Measurements from ENCODE around the gene VPS26B.
A peak's percentile ranks its signal among the peaks of the same experiment; 100 is the strongest.

VPS26B gene

GRCh38 chr11:134257101-134257500 is 32.6 kb downstream of the VPS26B start:
- DNase-seq (ENCODE audit: low read depth), result no peak

GRCh38 chr11:134258577-134258976 is 34.1 kb downstream of the VPS26B start:
- DNase-seq (ENCODE audit: low read depth), result no peak

GRCh38 chr11:134260503-134260902 is 36.0 kb downstream of the VPS26B start:
- no peak for DNase-seq (ENCODE audit: low read depth)

- DNase-seq (ENCODE audit: low read depth), result no peak
Observed at GRCh38 chr11:134260983-134261382, 36.5 kb downstream of the VPS26B start.

GRCh38 chr11:134261626-134262488 is 37.4 kb downstream of the VPS26B start:
- DNase-seq (ENCODE audit: low read depth), result no peak

GRCh38 chr11:134264966-134265764 is 40.7 kb downstream of the VPS26B start:
- no peak for DNase-seq (ENCODE audit: low read depth)

GRCh38 chr11:134266440-134266839 is 42.0 kb downstream of the VPS26B start:
- no peak for DNase-seq (ENCODE audit: low read depth)

GRCh38 chr11:134266841-134267251 is 42.4 kb downstream of the VPS26B start:
- no peak for DNase-seq (ENCODE audit: low read depth)

GRCh38 chr11:134267461-134267860 is 43.0 kb downstream of the VPS26B start:
- DNase-seq (ENCODE audit: low read depth), result no peak

GRCh38 chr11:134267966-134268365 is 43.5 kb downstream of the VPS26B start:
- no peak for DNase-seq (ENCODE audit: low read depth)

GRCh38 chr11:134270250-134270714 is 45.8 kb downstream of the VPS26B start:
- DNase-seq (ENCODE audit: low read depth), result no peak

- DNase-seq (ENCODE audit: low read depth), result no peak
Observed at GRCh38 chr11:134271978-134272377, 47.5 kb downstream of the VPS26B start.

- no peak for DNase-seq (ENCODE audit: low read depth)
Observed at GRCh38 chr11:134272381-134273316, 48.2 kb downstream of the VPS26B start.

GRCh38 chr11:134273317-134273712 is 48.8 kb downstream of the VPS26B start:
- DNase-seq (ENCODE audit: low read depth), result no peak

GRCh38 chr11:134275188-134275533 is 50.7 kb downstream of the VPS26B start:
- no peak for DNase-seq (ENCODE audit: low read depth)

GRCh38 chr11:134275534-134276395 is 51.3 kb downstream of the VPS26B start, which contains the start of gene GLB1L3:
Gene GLB1L3 (plus strand): TSS chr11:134276379. CDS start chr11:134276741, 362 bp downstream.
- DNase-seq (ENCODE audit: low read depth), result peak; percentile 68

GRCh38 chr11:134276396-134277182 is 52.1 kb downstream of the VPS26B start:
- DNase-seq (ENCODE audit: low read depth), result no peak

- DNase-seq (ENCODE audit: low read depth), result no peak
Observed at GRCh38 chr11:134277183-134278001, 52.9 kb downstream of the VPS26B start.

- no peak for DNase-seq (ENCODE audit: low read depth)
Observed at GRCh38 chr11:134278356-134278755, 53.9 kb downstream of the VPS26B start.
